HG03520 (cell line): ENCODE results near the gene RCAN1.

Experiments
- ATAC-seq: cut with Tn5 transposase; IDR thresholded peaks from one replicate; pipeline ENCODE4 v1.9.1; 2021; ENCODE audit warnings: mild to moderate bottlenecking, moderate library complexity; ENCODE audit not compliant: unreplicated experiment

RCAN1 gene

DNA sequence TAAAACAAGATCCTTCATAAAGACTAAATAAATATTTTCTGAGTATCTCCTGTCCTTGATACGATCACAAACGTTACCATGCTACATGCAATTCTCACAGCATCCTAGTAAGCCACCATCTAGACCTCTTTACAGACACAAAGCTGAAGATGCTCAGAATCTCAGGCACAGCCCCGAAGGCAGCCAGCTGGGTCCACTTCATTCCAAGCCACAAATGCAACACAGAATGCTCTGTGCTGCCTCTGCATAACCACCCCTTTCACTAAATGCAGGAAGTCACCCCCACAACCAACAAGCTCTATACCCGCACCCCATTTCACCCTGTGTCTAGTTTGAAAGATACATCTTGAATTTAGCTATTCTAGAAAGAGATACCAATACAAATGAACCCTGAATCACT lies 12.9 kb downstream of the RCAN1 start:
- ATAC-seq = no peak

DNA sequence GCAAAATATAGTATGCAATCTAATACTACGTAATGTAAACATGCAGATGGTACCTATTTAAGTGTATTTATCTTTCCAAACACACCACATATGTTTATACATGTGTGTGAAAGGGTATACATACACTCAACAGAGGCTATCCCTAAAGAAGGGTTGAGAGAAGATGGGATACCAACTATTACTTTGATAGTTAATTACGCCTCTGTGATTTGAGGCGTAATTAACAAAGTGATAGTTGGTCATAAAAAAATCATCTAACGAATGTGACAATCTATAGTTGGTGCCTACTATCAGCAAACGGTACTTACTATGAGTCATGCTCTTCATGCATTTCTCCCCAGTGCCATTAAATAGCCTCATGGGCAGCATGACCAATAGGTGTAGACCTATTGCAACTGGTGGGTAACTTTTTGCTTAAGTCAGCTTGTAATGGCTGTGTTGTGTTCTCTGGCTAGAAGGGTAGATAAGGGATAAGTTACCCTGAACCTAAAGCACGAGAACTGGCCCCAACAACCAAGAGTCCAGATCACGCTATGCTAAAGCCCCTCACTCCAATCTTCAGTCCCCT lies 15.3 kb downstream of the RCAN1 start:
- no peak for ATAC-seq

DNA sequence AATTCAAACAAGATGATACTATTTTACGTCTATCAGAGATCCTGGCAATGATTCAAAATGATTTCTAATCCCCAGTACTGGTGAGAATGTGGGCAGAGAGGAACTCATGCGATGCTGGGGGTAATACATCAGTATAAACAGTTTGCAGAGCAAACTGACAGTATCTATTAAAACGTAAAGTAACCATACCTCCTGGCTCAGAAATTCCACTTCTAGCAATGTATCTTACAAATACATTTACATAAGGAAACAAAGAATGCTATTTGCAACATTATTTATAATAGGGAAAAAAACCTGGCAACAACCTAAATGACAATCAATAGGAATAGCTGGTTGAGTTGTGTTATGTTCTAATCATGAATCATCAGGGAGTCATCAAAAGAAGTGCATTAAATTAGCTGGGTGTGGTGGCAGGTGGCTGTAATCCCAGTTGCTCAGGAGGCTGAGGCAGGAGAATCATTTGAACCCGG lies 15.9 kb downstream of the RCAN1 start:
- no peak for ATAC-seq

DNA sequence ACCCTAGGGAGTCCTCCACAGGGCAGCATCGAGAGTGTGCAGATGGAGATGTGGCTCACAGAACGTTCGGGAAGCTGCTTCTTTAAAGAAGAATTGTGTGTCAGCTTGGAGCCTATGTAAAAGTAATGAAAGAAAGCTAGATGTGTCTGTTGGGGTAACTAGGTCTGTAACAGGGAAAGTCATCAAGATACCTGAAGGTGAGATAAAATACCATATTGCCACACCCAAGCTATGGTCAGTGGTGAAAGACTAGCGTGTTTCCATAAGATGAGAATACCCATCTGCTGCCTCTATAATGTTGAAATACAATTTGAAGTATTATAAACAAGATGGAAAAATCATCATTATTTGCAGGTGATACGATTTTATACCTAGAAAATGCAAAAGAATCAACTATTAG lies 17.5 kb downstream of the RCAN1 start:
- ATAC-seq = no peak

DNA sequence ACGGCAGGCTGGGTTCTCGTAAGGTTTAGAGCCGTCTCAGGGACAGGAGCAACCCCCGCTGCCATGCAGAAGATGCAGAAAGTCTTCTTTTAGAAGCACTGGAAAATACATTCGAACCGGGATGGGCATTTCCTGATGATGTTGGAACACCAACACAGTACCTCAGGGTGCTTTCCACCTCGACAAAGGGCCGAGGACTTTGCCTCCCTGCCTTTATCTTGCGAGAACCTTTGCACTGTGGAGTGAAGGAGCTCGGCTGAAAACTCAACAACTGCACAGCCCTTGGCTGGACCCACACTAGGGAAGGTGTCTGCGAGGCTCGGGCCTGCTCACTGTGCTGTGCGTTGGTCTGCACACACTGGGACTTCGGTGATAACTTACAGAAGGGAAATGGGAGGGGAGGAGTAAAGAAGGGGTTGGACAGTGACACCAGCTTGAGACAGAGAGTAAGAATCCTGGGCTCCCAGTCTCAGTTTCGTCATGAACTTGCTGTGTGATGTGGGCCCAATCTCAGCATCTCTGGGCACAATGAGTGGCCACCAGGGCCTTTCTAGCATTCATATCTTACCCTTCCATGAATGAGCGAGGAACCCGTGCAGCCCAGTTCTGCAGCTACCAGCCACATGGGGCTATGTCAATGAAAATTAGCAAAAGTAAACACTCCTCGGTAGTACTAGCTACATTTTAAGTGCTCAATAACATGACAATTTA lies 18.2 kb downstream of the RCAN1 start:
- ATAC-seq = no peak

DNA sequence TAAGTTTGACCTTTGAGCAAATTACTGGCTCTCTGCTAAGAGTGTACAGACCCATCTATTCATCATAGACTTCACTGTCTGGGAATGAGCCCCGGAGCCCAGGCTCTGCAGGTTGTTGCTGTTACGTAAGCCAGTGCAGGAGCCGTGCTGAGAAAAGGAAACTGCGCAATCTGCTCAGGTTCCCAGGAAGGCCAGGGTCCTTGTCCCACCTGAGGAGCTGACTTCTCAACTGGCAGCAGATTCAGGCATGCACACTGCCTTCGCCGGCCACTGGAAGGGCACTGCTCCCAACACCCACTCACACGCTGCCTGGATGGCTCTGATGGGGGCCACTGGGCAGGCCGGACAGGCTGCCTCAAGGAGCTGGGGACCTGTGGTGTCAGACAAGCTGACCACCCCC lies 19.5 kb downstream of the RCAN1 start:
- ATAC-seq = no peak

DNA sequence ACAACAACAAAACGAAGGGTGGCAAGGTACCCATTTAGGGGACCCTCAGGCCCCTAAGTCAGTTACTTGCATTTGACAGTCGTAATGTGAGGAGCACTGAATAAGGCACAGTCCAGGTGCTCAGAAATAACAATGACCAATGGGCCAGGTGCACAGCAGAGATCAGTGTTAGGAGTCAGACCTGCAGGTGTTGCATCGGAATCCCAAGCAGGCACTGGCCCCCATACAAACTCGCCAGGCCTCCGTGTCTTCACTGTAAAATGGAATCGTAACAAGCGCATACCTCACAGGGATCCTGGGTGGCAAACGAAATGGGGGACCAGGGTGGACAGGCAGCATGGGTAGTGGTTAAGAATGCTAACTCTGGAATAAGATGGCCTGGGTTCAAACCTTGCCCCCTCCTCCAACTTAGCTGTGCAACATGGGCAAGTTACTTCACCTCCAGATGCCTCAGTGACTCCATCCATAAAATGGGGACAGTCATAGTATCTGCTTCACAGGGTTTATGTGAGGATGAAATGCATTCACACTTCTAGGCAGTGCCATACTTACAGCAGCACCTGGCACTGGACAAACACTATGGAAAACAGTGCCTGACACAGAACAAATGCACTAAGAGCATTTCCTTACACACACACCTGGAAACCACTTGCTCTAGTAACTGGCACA lies 20.2 kb downstream of the RCAN1 start:
- no peak for ATAC-seq

DNA sequence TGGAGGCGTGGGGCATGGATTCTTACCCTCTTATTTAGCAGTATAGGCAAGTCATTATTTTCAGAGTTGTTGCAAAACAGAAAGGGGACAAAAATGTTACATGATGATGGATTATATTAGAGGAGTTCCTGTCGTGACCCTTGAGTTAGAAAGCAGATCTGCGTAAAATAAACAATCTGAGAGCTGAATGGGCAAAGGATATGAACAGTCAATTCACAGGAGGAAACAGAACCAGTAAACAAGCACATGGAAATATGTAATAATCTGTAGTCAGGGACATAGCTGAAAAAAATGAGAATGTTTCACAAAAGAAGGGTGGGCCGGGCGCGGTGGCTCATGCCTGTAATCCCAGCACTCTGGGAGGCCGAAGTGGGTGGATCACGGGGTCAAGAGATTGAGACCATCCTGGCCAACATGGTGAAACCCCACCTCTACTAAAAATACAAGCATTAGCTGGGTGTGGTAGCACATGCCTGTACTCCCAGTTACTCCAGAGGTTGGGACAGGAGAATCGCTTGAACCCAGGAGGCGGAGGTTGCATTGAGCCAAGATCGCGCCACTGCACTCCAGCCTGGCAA lies 20.9 kb downstream of the RCAN1 start:
- no peak for ATAC-seq

DNA sequence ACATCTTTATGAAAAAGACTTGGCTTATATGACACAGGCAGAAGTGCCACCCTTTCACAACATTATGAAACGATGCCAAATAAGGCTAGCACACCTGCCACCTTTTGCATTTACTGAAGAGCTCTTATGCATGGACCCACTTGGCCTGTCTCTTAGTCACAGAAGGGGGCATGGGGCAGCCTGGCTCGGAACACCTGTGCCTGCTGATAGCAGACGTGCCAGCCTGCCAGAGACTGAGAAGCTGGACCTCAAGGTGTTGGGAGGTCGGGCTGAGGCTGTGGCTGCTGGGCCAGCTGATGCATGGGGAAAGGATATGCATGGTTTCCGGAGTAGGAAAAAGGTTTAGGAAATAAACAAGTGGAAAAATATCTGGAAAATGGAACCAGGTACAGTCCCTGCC lies 21.5 kb downstream of the RCAN1 start:
- no peak for ATAC-seq

DNA sequence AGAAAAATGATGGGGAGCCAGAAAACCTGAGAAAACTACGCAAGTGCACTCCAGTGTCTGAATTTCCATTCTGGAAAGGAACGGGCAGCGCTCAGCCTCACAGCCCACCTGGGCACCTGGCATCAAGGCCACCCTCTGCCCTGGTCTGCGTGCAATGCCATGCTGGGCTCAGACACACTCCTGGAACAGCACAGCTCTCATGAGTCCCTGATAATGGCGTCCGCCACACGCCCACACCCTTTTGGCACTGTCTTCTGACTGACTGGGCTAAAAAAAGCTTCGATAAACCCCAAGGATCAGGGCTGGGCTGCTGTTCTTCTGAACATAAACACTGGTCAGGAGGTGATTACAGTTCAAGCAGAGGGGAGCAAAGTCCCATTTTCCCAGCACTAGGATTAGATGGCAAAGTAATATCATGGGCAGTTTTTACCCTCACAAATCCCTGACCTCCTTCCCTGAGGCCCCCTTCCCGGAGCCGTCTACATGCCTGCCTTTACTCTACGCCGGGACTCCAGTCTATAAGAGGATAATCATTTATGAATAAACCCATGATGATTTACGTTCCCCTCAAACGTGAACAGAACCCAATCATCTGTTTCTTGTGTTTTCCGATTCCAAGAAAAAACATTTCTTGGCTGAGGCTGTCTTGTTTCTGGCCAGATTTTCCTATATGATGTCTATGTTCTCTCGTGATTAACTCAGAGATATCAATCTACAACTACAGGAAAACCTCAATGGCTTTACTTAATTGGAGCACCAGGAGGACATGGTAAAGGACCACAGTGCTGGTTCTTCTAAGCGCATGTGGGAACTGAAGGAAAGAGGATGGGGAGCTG lies 22.6 kb downstream of the RCAN1 start:
- no peak for ATAC-seq

DNA sequence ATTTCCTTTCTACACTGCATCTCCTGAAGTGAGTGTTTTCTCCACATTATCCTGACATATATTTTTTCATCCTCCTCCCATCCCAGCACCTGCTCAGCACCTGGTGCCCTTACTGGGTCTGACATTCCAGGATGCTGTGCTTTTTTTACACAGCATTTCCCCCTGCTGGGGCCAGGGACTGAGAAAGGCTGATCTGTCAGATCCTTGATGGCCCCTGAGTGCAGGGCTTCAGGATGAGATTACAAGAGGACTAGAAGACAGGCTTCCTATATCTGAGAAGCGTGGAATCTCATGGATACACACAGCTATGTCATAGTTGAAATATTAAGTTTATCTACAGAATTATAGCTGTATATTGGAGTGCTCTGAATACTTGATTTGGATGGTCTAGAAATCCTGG lies 24.4 kb downstream of the RCAN1 start:
- no peak for ATAC-seq

DNA sequence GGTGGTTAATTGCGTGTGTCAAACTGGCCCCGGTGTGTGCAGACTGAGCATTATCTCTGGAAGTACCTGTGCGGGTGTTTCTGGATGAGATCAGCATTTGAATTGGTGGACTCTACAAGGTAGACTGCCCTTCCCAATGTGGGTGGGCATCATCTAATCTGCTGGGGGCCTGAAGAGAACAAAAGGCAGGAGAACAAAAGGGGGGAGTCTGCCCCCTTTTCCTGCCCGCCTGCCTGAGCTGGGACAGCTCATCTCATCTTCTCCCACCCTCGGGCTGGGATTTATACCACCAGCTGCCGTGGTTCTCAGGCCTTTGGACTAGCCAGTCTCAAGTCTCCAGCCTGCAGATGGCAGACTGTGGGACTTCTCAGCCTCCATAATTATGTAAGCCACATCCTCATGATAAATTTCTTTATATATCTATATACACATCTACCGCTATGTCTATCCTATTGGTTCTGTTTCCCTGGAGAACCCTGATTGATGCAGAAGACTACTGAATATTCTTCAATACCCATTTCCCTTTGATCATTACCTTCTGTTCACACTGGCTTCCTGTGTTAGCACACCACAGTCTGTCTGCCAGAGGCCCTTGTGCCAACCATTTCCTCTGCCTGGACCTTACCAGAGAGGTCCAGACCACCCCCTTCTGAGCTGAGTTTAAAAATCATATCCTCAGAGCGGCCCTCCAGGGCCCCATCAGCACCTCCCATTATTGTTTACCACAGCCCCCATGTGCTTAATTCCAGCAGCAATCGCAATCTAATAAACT lies 25.2 kb downstream of the RCAN1 start:
- ATAC-seq = no peak

DNA sequence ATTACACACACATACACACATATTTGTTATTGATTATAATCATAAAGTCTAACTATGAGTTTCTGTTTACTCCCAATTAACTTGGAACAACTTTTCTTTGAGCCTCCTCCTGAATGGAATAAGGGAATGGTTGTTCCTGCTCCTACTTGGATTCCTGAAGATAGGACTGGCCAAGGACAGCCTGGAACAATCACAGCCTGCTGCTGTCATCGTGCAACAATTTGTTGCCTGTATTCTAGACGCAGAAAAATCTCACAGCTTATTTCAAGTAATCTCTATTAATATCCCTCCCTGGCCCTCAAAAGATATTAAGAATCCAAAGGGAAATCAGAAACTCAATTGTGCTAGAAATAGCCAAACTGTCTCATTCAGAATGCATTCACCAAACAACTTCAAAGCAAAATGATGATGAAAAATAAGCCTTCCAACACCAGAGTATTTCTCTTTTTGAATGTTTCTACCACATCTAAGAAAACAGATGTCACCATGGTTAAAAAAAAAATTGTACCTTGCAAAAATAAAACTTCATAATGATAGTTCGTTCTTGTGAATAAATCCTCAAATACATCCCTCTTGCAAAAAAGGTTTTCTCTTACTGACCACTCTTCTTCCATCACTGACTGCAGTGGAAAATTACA lies 30.9 kb downstream of the RCAN1 start:
- no peak for ATAC-seq

DNA sequence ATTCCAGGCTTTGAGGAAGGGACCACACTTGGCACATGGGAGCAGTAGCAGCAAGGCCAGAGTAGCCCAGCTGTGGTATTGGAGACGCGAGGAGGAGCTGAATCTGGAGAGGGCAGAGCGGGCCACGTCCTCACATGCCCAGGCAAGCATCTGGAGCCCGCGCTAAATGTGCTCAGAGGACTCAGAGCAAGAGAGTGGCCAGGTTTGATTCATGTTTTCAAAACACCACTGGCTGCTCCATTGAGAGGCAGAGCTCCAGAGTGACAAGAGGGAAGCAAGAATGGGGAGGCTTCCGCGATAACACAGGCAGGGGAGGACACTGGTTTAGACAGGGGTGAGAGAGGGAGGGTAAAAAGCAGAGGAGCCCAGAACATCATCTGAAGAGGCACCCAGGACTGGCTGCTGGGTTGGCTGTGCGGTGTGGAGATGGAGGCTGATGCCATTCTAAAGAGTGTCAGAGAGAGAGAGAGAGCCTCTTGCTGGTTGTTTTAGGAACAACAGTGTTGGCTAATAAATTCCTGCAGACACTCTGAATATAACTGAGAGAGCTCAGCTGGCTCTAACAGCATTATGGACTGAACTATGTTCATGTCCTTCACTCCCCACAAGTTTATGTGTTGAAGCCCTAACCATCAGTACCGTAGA lies 32.3 kb downstream of the RCAN1 start:
- ATAC-seq = no peak

DNA sequence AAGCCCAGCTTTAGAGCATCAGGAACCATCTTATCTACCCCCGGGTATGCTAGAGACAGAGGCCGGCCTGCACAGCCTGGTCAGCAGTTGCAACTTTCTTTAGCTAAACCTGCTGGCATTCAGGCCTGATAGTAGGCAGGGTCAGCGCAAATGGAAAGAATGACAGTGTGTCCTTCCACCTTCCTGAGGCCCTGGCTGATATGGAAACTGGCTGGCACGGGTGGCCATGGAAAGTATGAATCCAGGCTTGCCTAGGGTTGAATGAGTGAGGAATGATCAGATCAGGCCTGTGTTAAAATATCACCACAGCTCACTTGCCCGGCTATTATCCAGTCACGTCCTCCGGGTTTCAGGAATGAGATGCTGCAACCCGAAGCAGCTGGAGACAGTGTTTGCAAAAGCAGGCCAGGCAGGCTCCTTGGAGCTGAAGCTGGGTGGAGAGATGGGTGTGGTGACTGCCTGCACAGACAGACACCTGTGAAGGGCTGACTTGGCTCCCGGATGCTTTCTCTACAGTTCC lies 34.7 kb downstream of the RCAN1 start:
- no peak for ATAC-seq

DNA sequence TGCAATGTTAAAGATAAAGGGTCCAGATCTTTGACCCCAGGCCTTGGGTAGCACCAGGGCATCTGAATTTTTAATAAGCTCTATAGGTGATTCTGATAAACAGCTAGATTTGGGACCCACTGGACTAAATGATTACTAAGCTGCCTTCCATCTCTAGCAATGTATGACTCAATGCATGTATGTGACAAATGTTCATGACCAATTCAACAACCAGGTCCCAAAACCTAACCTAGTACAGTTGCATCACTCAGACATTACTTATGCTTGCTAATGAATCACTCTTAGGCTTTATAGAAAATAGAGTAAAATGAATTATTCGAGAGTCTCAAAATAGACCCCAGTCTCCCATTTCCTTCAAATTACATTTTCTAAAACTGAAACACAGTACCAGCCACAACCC lies 35.5 kb downstream of the RCAN1 start:
- ATAC-seq = no peak

DNA sequence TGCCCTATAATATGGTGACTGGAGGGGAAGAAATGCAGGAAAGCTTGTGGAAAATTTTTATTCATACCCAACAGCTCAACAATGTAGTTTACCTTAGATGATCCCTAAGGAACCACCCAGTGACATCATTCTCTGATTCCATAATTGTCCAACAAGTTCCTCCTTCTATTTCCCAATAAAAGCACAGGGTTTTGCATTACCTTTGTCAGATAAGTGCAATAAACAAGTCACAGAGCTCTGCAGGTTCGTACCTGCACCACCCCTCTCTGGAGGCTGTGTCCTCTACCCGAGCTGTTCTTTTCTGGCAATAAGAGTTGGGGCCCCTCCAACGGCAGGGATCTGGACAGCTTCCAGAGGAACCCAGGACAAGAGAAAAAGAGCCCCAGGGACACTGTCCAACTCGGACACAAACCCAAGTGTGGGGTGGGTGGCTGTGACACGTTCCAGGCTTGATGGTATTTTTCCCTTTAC lies 38.8 kb downstream of the RCAN1 start:
- no peak for ATAC-seq

DNA sequence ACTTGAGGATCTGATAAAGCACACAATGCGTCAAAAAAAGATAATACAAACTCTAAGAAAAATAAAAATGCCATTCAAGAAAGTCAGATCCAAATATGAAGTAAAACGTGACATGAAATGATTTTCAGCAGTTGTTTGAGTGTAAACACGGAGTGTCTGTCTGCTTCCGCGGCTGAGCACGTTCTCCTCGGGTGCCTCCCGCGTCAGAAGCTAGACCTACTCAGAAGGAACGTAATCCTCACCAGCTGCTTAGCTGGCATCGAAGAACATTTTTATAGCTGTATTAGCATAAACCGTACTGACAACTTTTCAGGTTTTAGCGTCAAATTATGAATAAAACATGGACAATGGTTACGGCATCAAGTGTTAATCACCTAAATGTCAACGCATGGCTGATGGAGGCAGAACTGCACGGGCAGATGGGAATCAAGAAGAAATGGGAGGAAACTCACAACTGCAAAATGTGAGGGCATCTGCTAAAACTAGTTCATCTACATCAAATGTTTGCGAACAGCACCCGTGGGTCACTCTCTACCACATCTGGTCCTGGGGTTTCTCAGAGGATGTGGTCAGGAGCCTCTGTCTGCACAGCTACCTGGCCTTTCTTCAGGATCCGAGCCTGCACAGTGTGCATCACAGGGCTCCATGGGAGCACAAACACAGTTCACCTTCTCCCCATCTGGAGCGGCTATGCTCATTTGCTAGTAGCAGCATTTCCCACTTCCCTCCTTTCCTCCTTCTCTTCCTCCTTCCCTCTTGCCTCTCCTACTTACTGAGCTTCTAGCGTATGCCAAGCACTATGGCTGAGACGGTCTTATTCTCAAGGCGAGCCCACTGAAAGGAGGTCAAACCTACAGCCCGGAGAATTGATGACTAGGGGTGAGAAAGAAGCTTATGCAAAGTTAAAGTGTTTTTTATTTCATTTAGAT lies 40.0 kb downstream of the RCAN1 start:
- ATAC-seq = no peak
